ENCODE data around the gene TLDC2.
"Not testable (repeated sequence)": the region's sequence is repeated elsewhere in the genome, so short reads cannot be mapped to it uniquely, and the experiment has no call there.

DNA sequence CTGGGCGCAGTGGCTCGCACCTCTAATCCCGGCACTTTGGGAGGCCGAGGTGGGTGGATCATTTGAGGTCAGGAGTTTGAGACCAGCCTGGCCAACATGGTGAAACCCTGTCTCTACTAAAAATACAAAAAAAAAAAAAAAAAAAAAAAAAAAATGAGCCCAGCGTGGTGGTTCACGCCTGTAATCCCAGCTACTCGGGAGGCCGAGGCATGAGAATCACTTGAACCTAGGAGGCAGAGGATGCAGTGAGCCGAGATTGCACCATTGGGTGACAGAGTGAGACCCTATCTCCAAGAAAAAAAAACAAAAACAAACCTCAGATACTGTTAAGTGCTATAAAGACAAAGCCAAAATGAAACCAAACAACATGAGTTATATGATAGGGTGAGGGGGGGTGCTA is 34.9 kb upstream of the TLDC2 start:
- TF ChIP-seq L3MBTL2 (conservative IDR thresholded peaks at IDR 0.05); SUZ12 (IDR thresholded peaks at IDR 0.05); BHLHE40 (IDR thresholded peaks at IDR 0.05; ENCODE audit: borderline replicate concordance): not testable (repeated sequence)
